Hepatocyte (in vitro differentiated cells): Measurements from ENCODE around the gene AHNAK. TPM values are rescaled to one million over a fixed set of nuclear protein-coding genes. Genes with fewer than 3 reads are reported as not detected.
A peak's percentile ranks its signal among the peaks of the same experiment; 100 is the strongest.

ENCODE experiments used
- DNase-seq: peaks from one replicate; pipeline ENCODE4 v3.0.0-alpha.2; 2016; ENCODE audit warnings: low spot score
- H2AFZ ChIP-seq: fragments of 200-600 bp; sonication (generic); 2 replicates; pipeline ENCODE4 v1.6.0; 2016; ENCODE audit warnings: antibody characterized with exemption, mild to moderate bottlenecking
- H3K27ac ChIP-seq: fragments of 200-600 bp; sonication (generic); 2 replicates; pipeline ENCODE4 v1.5.1; 2016; ENCODE audit warnings: mild to moderate bottlenecking
- H3K27me3 ChIP-seq: fragments of 200-600 bp; sonication (generic); 2 replicates; pipeline ENCODE4 v1.6.1; 2016
- H3K36me3 ChIP-seq: fragments of 200-600 bp; sonication (generic); replicated peaks from 2 replicates; pipeline ENCODE4 v1.5.1; 2016; ENCODE audit warnings: low read depth; ENCODE audit not compliant: insufficient read depth
- H3K4me1 ChIP-seq: fragments of 200-600 bp; sonication (generic); 2 replicates; pipeline ENCODE4 v1.5.1; 2016; ENCODE audit warnings: mild to moderate bottlenecking, moderate library complexity; ENCODE audit not compliant: insufficient read depth
- H3K4me2 ChIP-seq: fragments of 200-600 bp; sonication (generic); 2 replicates; pipeline ENCODE4 v1.6.0; 2016
- H3K4me3 ChIP-seq: fragments of 200-600 bp; sonication (generic); 2 replicates; pipeline ENCODE4 v1.5.1; 2016; ENCODE audit warnings: mild to moderate bottlenecking
- H3K79me2 ChIP-seq: fragments of 200-600 bp; sonication (generic); 2 replicates; pipeline ENCODE4 v1.6.0; 2017; ENCODE audit warnings: mild to moderate bottlenecking
- H3K9me2 ChIP-seq: fragments of 200-600 bp; sonication (generic); replicated peaks from 2 replicates; pipeline ENCODE4 v1.6.0; 2017; ENCODE audit warnings: mild to moderate bottlenecking; ENCODE audit not compliant: insufficient read depth
- H3K9me3 ChIP-seq: fragments of 200-600 bp; sonication (generic); 2 replicates; pipeline ENCODE4 v1.5.1; 2016; ENCODE audit warnings: low read depth, mild to moderate bottlenecking
- H4K20me1 ChIP-seq: fragments of 200-600 bp; sonication (generic); 2 replicates; pipeline ENCODE4 v1.6.0; 2016; ENCODE audit warnings: mild to moderate bottlenecking; ENCODE audit not compliant: insufficient read depth, poor library complexity, severe bottlenecking
- EZH2 ChIP-seq: fragments of 200-600 bp; sonication (generic); IDR thresholded peaks from 2 replicates; pipeline ENCODE4 v1.6.1; 2016; ENCODE audit warnings: antibody characterized with exemption, mild to moderate bottlenecking, borderline replicate concordance
- EZH2phosphoT487 ChIP-seq: fragments of 200-600 bp; sonication (generic); IDR thresholded peaks from one replicate; pipeline ENCODE4 v1.6.1; 2018; ENCODE audit warnings: antibody characterized with exemption, mild to moderate bottlenecking, low read depth, moderate library complexity; ENCODE audit not compliant: unreplicated experiment, severe bottlenecking
- WGBS: methylation state at CpG from one replicate; pipeline ENCODE4 v1.1.6; 2016; ENCODE audit warnings: low lambda C conversion rate; ENCODE audit errors: missing lambda C conversion rate; 5-methylcytosine and 5-hydroxymethylcytosine counted together
- polyA plus RNA-seq: library from polyadenylated mRNA; unstranded; fragments of >200 nt; fragmentation: Nextera tagmentation; extraction: Ambion mirVana; gene quantifications from 2 replicates; pipeline ENCODE4 v1.2.1, GENCODE V29; 2016
- total RNA-seq: library from RNA; depleted of rRNA; stranded (reverse); fragments of >200 nt; gene quantifications from 2 replicates; pipeline ENCODE4 v1.2.3, GENCODE V29; 2014
- TF ChIP-seq, protein P1 (sequence below): fragments of 200-600 bp; sonication (generic); IDR thresholded peaks from 2 replicates; pipeline ENCODE4 v1.5.1; 2016; ENCODE audit warnings: antibody characterized with exemption, mild to moderate bottlenecking; ENCODE audit not compliant: poor library complexity

The AHNAK gene
- total and polyA plus RNA-seq, 2 experiments from 2014 or later, result 47.6 to 237 TPM

DNA sequence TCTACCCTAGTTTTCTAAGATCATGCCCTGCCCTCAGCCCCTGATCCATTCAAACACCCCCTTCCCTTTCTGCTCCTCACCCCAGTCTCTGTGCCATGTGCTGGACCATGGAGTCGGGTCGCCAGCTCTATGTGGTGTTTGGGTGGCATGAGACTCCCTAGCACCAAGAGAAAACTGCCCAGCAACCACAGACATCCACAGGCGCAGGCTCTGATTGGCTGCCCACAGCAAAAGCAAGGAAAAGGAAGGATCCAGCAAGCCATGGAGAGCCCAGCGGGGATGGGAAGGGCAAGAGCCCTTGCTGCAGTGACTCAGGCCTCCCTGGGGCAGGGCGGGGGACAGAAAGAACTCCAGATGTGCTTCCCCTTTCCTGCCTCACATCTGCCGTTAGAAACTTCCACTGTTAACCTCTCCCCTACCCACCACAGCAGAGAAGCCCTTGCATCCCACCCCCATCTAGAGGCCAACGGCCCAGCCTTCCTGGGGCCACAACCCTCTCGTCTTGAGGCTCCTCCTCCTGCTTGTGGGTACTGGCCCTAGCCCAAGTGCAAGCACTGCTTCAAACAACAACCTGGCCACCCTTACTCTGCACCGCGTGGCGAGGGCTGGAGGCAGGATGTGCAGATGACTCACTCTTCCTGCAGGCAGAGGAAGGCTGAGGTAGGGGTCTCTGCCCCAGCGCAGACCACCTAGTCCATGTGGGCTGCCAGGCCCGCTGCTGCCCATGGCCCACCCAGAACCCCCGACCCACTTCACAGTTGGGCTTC, 9.7 kb upstream of the AHNAK start:
- TF ChIP-seq EZH2phosphoT487, result no peak
- no peak for TF ChIP-seq EZH2
- TF ChIP-seq, protein P1, sequence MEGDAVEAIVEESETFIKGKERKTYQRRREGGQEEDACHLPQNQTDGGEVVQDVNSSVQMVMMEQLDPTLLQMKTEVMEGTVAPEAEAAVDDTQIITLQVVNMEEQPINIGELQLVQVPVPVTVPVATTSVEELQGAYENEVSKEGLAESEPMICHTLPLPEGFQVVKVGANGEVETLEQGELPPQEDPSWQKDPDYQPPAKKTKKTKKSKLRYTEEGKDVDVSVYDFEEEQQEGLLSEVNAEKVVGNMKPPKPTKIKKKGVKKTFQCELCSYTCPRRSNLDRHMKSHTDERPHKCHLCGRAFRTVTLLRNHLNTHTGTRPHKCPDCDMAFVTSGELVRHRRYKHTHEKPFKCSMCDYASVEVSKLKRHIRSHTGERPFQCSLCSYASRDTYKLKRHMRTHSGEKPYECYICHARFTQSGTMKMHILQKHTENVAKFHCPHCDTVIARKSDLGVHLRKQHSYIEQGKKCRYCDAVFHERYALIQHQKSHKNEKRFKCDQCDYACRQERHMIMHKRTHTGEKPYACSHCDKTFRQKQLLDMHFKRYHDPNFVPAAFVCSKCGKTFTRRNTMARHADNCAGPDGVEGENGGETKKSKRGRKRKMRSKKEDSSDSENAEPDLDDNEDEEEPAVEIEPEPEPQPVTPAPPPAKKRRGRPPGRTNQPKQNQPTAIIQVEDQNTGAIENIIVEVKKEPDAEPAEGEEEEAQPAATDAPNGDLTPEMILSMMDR, result no peak
- Histone ChIP-seq H3K4me3 (no peak overlapping the region), H3K36me3 (no peaks in the 10 kb centered on the region), H3K79me2 (peaks cover 14% of the 10 kb centered on the region), H2AFZ (no peak overlapping the region), H3K4me2 (peak overlapping the region; percentile 23), H3K27me3 (no peaks in the 10 kb centered on the region), H4K20me1 (no peaks in the 10 kb centered on the region), H3K9me3 (no peaks in the 10 kb centered on the region), H3K27ac (peak overlapping the region; percentile 99), H3K4me1 (peaks cover 60% of the 10 kb centered on the region), H3K9me2 (no peaks in the 10 kb centered on the region)
- DNase-seq, result peak; percentile 87
- 41% methylated on average over 14 of the region's 14 CpGs for WGBS

DNA sequence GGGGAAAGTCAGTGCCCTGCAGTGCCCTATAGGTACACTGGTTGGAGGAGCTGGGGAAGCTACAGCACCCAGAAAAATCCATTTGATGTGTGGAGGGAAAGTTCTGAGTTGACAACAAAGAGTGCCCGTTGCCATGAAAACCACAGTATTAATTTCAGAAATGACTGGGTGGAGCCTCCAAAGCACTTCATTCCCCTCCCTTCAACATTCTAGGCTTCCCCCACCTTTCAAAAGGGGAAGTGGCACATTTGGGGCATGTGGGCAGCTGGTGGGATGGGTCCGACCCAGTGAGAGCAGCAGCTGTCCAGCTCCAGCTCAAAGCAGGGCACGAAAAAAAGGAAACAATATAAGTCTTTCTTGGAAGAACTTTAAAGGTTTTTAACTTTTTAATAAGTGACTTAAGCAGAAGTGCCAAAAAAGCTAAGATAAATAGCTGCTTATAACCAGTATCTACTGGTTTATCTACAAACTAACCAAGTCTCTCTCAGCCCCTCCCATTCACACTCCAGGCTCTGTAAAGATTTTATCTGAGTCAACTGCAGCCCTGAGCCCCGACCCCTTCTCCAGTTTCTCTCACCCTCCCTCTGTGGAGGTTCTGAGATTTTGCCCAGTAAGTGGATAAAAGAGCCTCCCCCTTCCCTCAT, 9.0 kb upstream of the AHNAK start:
- Histone ChIP-seq H3K27ac (peak overlapping the region; percentile 99), H4K20me1 (no peaks in the 10 kb centered on the region), H2AFZ (no peak overlapping the region), H3K9me2 (no peaks in the 10 kb centered on the region), H3K27me3 (no peaks in the 10 kb centered on the region), H3K4me2 (peak overlapping the region; percentile 23), H3K79me2 (peaks cover 14% of the 10 kb centered on the region), H3K9me3 (no peaks in the 10 kb centered on the region), H3K36me3 (no peaks in the 10 kb centered on the region), H3K4me3 (no peak overlapping the region), H3K4me1 (peaks cover 59% of the 10 kb centered on the region)
- WGBS, result 44% methylated on average over 4 of the region's 4 CpGs
- TF ChIP-seq EZH2 (no peak), EZH2phosphoT487 (no peak)
- TF ChIP-seq, protein P1, result no peak
- peak; percentile 53 for DNase-seq

DNA sequence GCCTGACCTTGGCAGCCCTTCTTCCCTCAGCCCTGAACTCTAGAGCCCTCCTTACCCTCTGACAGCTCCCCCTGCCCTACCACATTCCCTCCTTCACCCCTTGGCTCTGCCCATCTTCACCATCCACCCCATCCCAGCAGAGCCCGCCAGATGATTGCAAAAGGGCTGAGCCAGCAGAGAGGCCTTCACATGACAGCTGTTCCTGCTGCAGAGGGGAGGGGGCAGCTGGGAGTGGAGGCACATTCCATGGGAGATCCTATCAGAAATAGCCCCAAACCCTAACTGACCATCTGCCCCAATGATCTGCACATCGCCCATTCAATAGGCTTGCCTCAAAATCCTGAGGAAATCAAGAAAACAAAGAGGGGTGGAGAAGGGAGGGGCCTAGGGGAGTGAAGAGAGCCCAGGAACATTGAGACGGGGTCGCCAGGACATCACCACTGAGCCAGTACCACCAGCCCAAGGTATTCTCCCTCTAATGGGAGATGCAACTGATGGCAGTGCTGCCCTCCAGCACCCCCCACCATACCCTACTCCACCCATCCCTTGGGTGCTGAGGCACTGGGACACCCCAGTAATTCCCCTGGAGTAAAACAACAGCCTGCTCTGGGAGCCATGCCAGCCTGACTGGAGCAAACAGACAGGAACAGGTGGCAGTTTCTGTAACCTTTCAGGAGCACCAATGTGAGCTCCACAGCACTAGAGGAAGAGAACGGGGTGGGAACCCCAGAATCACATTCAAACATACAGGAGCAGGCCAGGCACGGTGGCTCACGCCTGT, 8.0 kb upstream of the AHNAK start:
- H2AFZ ChIP-seq, result no peak overlapping the region

More for the DNA sequence above, 8.0 kb upstream of the AHNAK start:
- DNase-seq, result no peak
- H3K4me3 ChIP-seq, result no peak overlapping the region
- no peaks in the 10 kb centered on the region for H4K20me1 ChIP-seq
- no peak overlapping the region for H3K4me2 ChIP-seq
- peak overlapping the region; percentile 99 for H3K27ac ChIP-seq
- 82% methylated on average over 7 of the region's 7 CpGs for WGBS
- no peaks in the 10 kb centered on the region for H3K27me3 ChIP-seq
- H3K79me2 ChIP-seq, result peaks cover 12% of the 10 kb centered on the region
- TF ChIP-seq, protein P1, result no peak
- TF ChIP-seq EZH2 (no peak), EZH2phosphoT487 (no peak)
- peaks cover 60% of the 10 kb centered on the region for H3K4me1 ChIP-seq
- H3K36me3 ChIP-seq, result no peaks in the 10 kb centered on the region
- no peaks in the 10 kb centered on the region for H3K9me3 ChIP-seq
- H3K9me2 ChIP-seq, result no peaks in the 10 kb centered on the region
